ENCODE results near the gene HIRA. TPM values are rescaled to one million over a fixed set of nuclear protein-coding genes. Genes with fewer than 3 reads are reported as not detected.

The HIRA gene
- total and polyA plus RNA-seq, 2 experiments from 2014 or later: 17.1 to 36.9 TPM

- H3K4me3 ChIP-seq: no peak overlapping the region
- H3K27ac ChIP-seq: no peak overlapping the region
- no peaks in the 10 kb centered on the region for H3K9me3 ChIP-seq (ENCODE audit: low read depth)
- peaks cover 41% of the 10 kb centered on the region for H3K36me3 ChIP-seq
- H3K4me1 ChIP-seq (ENCODE audit: low read depth): no peaks in the 10 kb centered on the region
- TF ChIP-seq CTCF (IDR thresholded peaks at IDR 0.05; ENCODE audit: low read depth, low read length): no peak
- no peaks in the 10 kb centered on the region for H3K27me3 ChIP-seq
- DNase-seq (ENCODE audit: low read depth in 1 of 2, low spot score in 1 of 2): no peak
These were observed 40.0 kb upstream of the HIRA start for GRCh38 chr22:19471572-19471971.

GRCh38 chr22:19470010-19470409 lies 38.5 kb upstream of the HIRA start:
- Histone ChIP-seq H3K27ac (no peak overlapping the region), H3K36me3 (peaks cover 55% of the 10 kb centered on the region), H3K27me3 (no peaks in the 10 kb centered on the region), H3K4me3 (no peak overlapping the region), H3K4me1 (ENCODE audit: low read depth) (no peaks in the 10 kb centered on the region), H3K9me3 (ENCODE audit: low read depth) (no peaks in the 10 kb centered on the region)
- TF ChIP-seq CTCF (IDR thresholded peaks at IDR 0.05; ENCODE audit: low read depth, low read length): no peak
- DNase-seq (ENCODE audit: low read depth in 1 of 2, low spot score in 1 of 2): no peak

GRCh38 chr22:19469421-19469820 lies 37.9 kb upstream of the HIRA start:
- DNase-seq (ENCODE audit: low read depth in 1 of 2, low spot score in 1 of 2): no peak
- Histone ChIP-seq H3K27ac (no peak overlapping the region), H3K4me3 (no peak overlapping the region), H3K9me3 (ENCODE audit: low read depth) (no peaks in the 10 kb centered on the region), H3K27me3 (no peaks in the 10 kb centered on the region), H3K4me1 (ENCODE audit: low read depth) (no peaks in the 10 kb centered on the region), H3K36me3 (peaks cover 57% of the 10 kb centered on the region)
- TF ChIP-seq CTCF (IDR thresholded peaks at IDR 0.05; ENCODE audit: low read depth, low read length): no peak

- peaks cover 58% of the 10 kb centered on the region for H3K36me3 ChIP-seq
- no peak overlapping the region for H3K4me3 ChIP-seq
- no peaks in the 10 kb centered on the region for H3K4me1 ChIP-seq (ENCODE audit: low read depth)
- no peak for DNase-seq (ENCODE audit: low read depth in 1 of 2, low spot score in 1 of 2)
- TF ChIP-seq CTCF (IDR thresholded peaks at IDR 0.05; ENCODE audit: low read depth, low read length): no peak
- no peaks in the 10 kb centered on the region for H3K27me3 ChIP-seq
- no peak overlapping the region for H3K27ac ChIP-seq
- no peaks in the 10 kb centered on the region for H3K9me3 ChIP-seq (ENCODE audit: low read depth)
These were observed 36.4 kb upstream of the HIRA start for GRCh38 chr22:19467912-19468311.

GRCh38 chr22:19466848-19467752 lies 35.6 kb upstream of the HIRA start:
- H3K4me1 ChIP-seq (ENCODE audit: low read depth): no peaks in the 10 kb centered on the region
- H3K36me3 ChIP-seq: peaks cover 62% of the 10 kb centered on the region
- H3K27me3 ChIP-seq: no peaks in the 10 kb centered on the region
- no peak overlapping the region for H3K4me3 ChIP-seq
- H3K9me3 ChIP-seq (ENCODE audit: low read depth): no peaks in the 10 kb centered on the region
- no peak for DNase-seq (ENCODE audit: low read depth in 1 of 2, low spot score in 1 of 2)
- H3K27ac ChIP-seq: no peak overlapping the region
- TF ChIP-seq CTCF (IDR thresholded peaks at IDR 0.05; ENCODE audit: low read depth, low read length): no peak

All from cardiac muscle cell (in vitro differentiated cells and primary cell).